HG02588 (cell line): ENCODE data around the gene PTBP2.

ENCODE experiments used
- ATAC-seq: cut with Tn5 transposase; IDR thresholded peaks from one replicate; pipeline ENCODE4 v1.9.1; 2021; ENCODE audit warnings: mild to moderate bottlenecking, moderate library complexity; ENCODE audit not compliant: unreplicated experiment

The PTBP2 gene

GRCh38 chr1:96820107-96820506, 98.5 kb downstream of the PTBP2 start:
- ATAC-seq = no peak

- no peak for ATAC-seq
These were observed 99.1 kb downstream of the PTBP2 start for GRCh38 chr1:96820671-96821070.

GRCh38 chr1:96825231-96825630, 103.6 kb downstream of the PTBP2 start:
- no peak for ATAC-seq

- no peak for ATAC-seq
These were observed 104.5 kb downstream of the PTBP2 start for GRCh38 chr1:96825950-96826576.

- ATAC-seq = no peak
These were observed 111.8 kb downstream of the PTBP2 start for GRCh38 chr1:96833376-96833775.

- ATAC-seq = no peak
These were observed 113.4 kb downstream of the PTBP2 start for GRCh38 chr1:96834986-96835385.

- no peak for ATAC-seq
These were observed 115.6 kb downstream of the PTBP2 start for GRCh38 chr1:96837057-96837780.

- ATAC-seq = no peak
These were observed 116.2 kb downstream of the PTBP2 start for GRCh38 chr1:96837781-96838216.

- no peak for ATAC-seq
These were observed 118.8 kb downstream of the PTBP2 start for GRCh38 chr1:96840396-96840795.

GRCh38 chr1:96842215-96842614, 120.6 kb downstream of the PTBP2 start:
- no peak for ATAC-seq

- ATAC-seq = no peak
These were observed 121.6 kb downstream of the PTBP2 start for GRCh38 chr1:96843196-96843595.

GRCh38 chr1:96843601-96844000, 122.0 kb downstream of the PTBP2 start:
- ATAC-seq = no peak

GRCh38 chr1:96845464-96845863, 123.9 kb downstream of the PTBP2 start:
- ATAC-seq = no peak

GRCh38 chr1:96861836-96862235, 140.3 kb downstream of the PTBP2 start:
- no peak for ATAC-seq

- no peak for ATAC-seq
These were observed 141.9 kb downstream of the PTBP2 start for GRCh38 chr1:96863449-96863848.
